DOHH2 (cell line): ENCODE measurements around the gene PGM2.

Source experiments
- H3F3A ChIP-seq: fragments of 200-600 bp; sonication (generic), shearing (Covaris generic); 2 replicates; pipeline ENCODE4 v1.6.0; 2016; ENCODE audit warnings: antibody characterized with exemption, mild to moderate bottlenecking; ENCODE audit not compliant: control insufficient read depth, insufficient read depth
- H3K27ac ChIP-seq: fragments of 200-600 bp; sonication (generic); 2 replicates; pipeline ENCODE4 v1.5.1; 2014; ENCODE audit warnings: low read depth, mild to moderate bottlenecking, low read length, moderate library complexity
- H3K27me3 ChIP-seq: fragments of 200-600 bp; sonication (generic); 2 replicates; pipeline ENCODE4 v1.6.1; 2014; ENCODE audit warnings: mild to moderate bottlenecking, low read length, mixed read lengths; ENCODE audit not compliant: control insufficient read depth
- H3K36me3 ChIP-seq: fragments of 200-600 bp; sonication (generic); 2 replicates; pipeline ENCODE4 v1.6.1; 2014; ENCODE audit warnings: mild to moderate bottlenecking, low read length, moderate library complexity, mixed read lengths; ENCODE audit not compliant: control insufficient read depth
- H3K4me1 ChIP-seq: fragments of 200-600 bp; sonication (generic); 2 replicates; pipeline ENCODE4 v1.6.1; 2014; ENCODE audit warnings: mild to moderate bottlenecking, low read length, mixed read lengths; ENCODE audit not compliant: control insufficient read depth
- H3K4me2 ChIP-seq: fragments of 200-600 bp; sonication (generic); 2 replicates; pipeline ENCODE4 v1.6.0; 2014; ENCODE audit warnings: mild to moderate bottlenecking, low read length, moderate library complexity
- H3K4me3 ChIP-seq: fragments of 200-600 bp; sonication (generic); 2 replicates; pipeline ENCODE4 v1.5.1; 2014; ENCODE audit warnings: mild to moderate bottlenecking, low read length, mixed read lengths
- H3K79me2 ChIP-seq: fragments of 200-600 bp; sonication (generic); 2 replicates; pipeline ENCODE4 v1.6.1; 2014; ENCODE audit warnings: mild to moderate bottlenecking, low read length, mixed read lengths; ENCODE audit not compliant: control insufficient read depth
- H3K9me2 ChIP-seq: fragments of 200-600 bp; sonication (generic); replicated peaks from 2 replicates; pipeline ENCODE4 v1.6.1; 2014; ENCODE audit warnings: mild to moderate bottlenecking, low read length, mixed read lengths; ENCODE audit not compliant: control insufficient read depth
- H3K9me3 ChIP-seq: fragments of 200-600 bp; sonication (generic); 2 replicates; pipeline ENCODE4 v1.6.1; 2014; ENCODE audit warnings: antibody characterized with exemption, low read length, mixed read lengths; ENCODE audit not compliant: control insufficient read depth, insufficient read depth
- H4K20me1 ChIP-seq: fragments of 200-600 bp; sonication (generic); 2 replicates; pipeline ENCODE4 v1.6.0; 2014; ENCODE audit warnings: low read depth, mild to moderate bottlenecking, antibody characterized with exemption, low read length, moderate library complexity; ENCODE audit not compliant: control insufficient read depth, insufficient read depth
- CTCF ChIP-seq: fragments of 200-600 bp; sonication (generic); IDR thresholded peaks from one replicate; pipeline ENCODE4 v1.5.1; 2014; ENCODE audit warnings: antibody characterized with exemption, mild to moderate bottlenecking, low read depth, low read length; ENCODE audit not compliant: poor library complexity, severe bottlenecking
- EZH2phosphoT487 ChIP-seq: fragments of 200-600 bp; sonication (generic); IDR thresholded peaks from 2 replicates; pipeline ENCODE4 v1.6.1; 2017; ENCODE audit warnings: borderline replicate concordance, mild to moderate bottlenecking, antibody characterized with exemption, low read length, moderate library complexity, mixed read lengths

The PGM2 gene

GRCh38 chr4:37865450-37865849, 39.0 kb downstream of the PGM2 start:
- Histone ChIP-seq H4K20me1 (no peaks in the 10 kb centered on the region), H3K27ac (no peak overlapping the region), H3K27me3 (no peaks in the 10 kb centered on the region), H3K4me3 (no peak overlapping the region), H3K9me3 (no peaks in the 10 kb centered on the region), H3K4me1 (peaks cover 13% of the 10 kb centered on the region), H3K36me3 (peaks cover 28% of the 10 kb centered on the region), H3F3A (no peaks in the 10 kb centered on the region), H3K4me2 (no peak overlapping the region), H3K79me2 (no peaks in the 10 kb centered on the region), H3K9me2 (no peaks in the 10 kb centered on the region)
- no peak for TF ChIP-seq CTCF
- TF ChIP-seq EZH2phosphoT487: no peak

- TF ChIP-seq CTCF (no peak), EZH2phosphoT487 (no peak)
- H3K4me1 ChIP-seq: peaks cover 13% of the 10 kb centered on the region
- H4K20me1 ChIP-seq: no peaks in the 10 kb centered on the region
- H3K4me2 ChIP-seq: no peak overlapping the region
- H3F3A ChIP-seq: no peaks in the 10 kb centered on the region
- no peak overlapping the region for H3K4me3 ChIP-seq
- no peaks in the 10 kb centered on the region for H3K79me2 ChIP-seq
- H3K9me2 ChIP-seq: no peaks in the 10 kb centered on the region
- peaks cover 13% of the 10 kb centered on the region for H3K36me3 ChIP-seq
- H3K27me3 ChIP-seq: no peaks in the 10 kb centered on the region
- H3K27ac ChIP-seq: no peak overlapping the region
- H3K9me3 ChIP-seq: no peaks in the 10 kb centered on the region
Measured at GRCh38 chr4:37867102-37867501, 40.6 kb downstream of the PGM2 start.

DNA sequence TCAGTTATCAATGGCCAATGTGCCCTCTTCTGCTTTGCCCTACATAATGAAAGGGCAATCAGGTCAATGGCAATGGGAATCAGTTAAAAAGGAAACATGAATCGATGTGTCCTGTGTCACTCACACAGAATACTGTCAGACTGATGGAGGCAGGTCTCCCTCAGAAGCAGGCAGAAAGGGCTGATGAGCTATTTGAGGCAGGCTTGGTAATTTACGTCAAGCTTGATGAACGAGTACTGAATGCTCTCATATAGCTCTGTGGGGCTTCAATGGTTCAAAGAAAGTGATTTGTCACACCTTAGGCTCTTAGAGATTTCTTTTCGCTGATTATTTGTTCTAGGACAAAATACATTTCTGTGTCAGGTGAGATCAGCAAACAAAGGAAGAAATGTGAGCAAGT, 41.8 kb downstream of the PGM2 start:
- no peaks in the 10 kb centered on the region; the same call in 1 of the 2 replicates for H3F3A ChIP-seq
- no peak overlapping the region for H3K4me2 ChIP-seq
- no peak overlapping the region for H3K27ac ChIP-seq
- TF ChIP-seq CTCF (no peak), EZH2phosphoT487 (no peak)
- no peaks in the 10 kb centered on the region for H3K9me2 ChIP-seq
- no peaks in the 10 kb centered on the region for H3K27me3 ChIP-seq
- H4K20me1 ChIP-seq: no peaks in the 10 kb centered on the region
- H3K36me3 ChIP-seq: peaks cover 6% of the 10 kb centered on the region
- no peaks in the 10 kb centered on the region for H3K79me2 ChIP-seq
- peaks cover 13% of the 10 kb centered on the region for H3K4me1 ChIP-seq
- H3K9me3 ChIP-seq: no peaks in the 10 kb centered on the region
- no peak overlapping the region for H3K4me3 ChIP-seq
